Uterus (tissue), 4 donors: ENCODE measurements around the gene STIMATE. TPM values are rescaled to one million over a fixed set of nuclear protein-coding genes. Genes with fewer than 3 reads are reported as not detected.

ENCODE experiments used
- DNase-seq, 2 donors: peaks; one replicate each; pipeline ENCODE4 v3.0.0-alpha.2; 2019 to 2020
- H3K27ac ChIP-seq, 2 donors: fragments of 200-600 bp; sonication (generic); 1 replicate in 1 of 2; 2 replicates in 1 of 2; pipeline ENCODE4 v1.5.1; 2016 to 2018
- H3K27me3 ChIP-seq, 2 donors: fragments of 200-600 bp; sonication (generic); one replicate each; pipeline ENCODE4 v1.5.1; 2018 to 2019; ENCODE audit warnings: control low read depth in 1 of 2
- H3K36me3 ChIP-seq, 2 donors: fragments of 200-600 bp; sonication (generic); one replicate each; pipeline ENCODE4 v1.5.1; 2019; ENCODE audit warnings: control low read depth in 1 of 2
- H3K4me1 ChIP-seq, 2 donors: fragments of 200-600 bp; sonication (generic); one replicate each; pipeline ENCODE4 v1.5.1; 2018 to 2019; ENCODE audit warnings: control low read depth in 1 of 2
- H3K4me3 ChIP-seq, 2 donors: fragments of 200-600 bp; sonication (generic); 1 replicate in 1 of 2; 2 replicates in 1 of 2; pipeline ENCODE4 v1.5.1; 2018 to 2019; ENCODE audit warnings: mild to moderate bottlenecking in 1 of 2
- H3K9me3 ChIP-seq, 2 donors: fragments of 200-600 bp; sonication (generic); one replicate each; pipeline ENCODE4 v1.5.1; 2019; ENCODE audit warnings: control low read depth in 1 of 2
- CTCF ChIP-seq, 4 experiments: fragments of 200-600 bp in 2 of 4; fragments of 450-650 bp in 2 of 4; sonication (generic) in 2 of 4; IDR thresholded peaks; one replicate each; pipeline ENCODE4 v1.5.1; 2016 to 2019; ENCODE audit warnings: antibody characterized with exemption in 4 of 4, mild to moderate bottlenecking in 2 of 4, moderate library complexity in 1 of 4
- POLR2A ChIP-seq, 2 donors: fragments of 450-650 bp; IDR thresholded peaks; one replicate each; pipeline ENCODE4 v1.6.1; 2016; ENCODE audit warnings: antibody characterized with exemption in 2 of 2, mild to moderate bottlenecking in 1 of 2, moderate library complexity in 1 of 2
- intact Hi-C: fragments of 100-400 bp; cut with DNase I; formaldehyde crosslinking; loops from one replicate; pipeline ENCODE4 v1.15.1; 2023; ENCODE audit warnings: low total_unique reads
- total RNA-seq, 4 donors: library from RNA; depleted of rRNA in 3 of 4; stranded (reverse); fragments of >200 nt in 3 of 4; gene quantifications; one replicate each; pipeline versions ENCODE4 v1.1.0 to v1.2.4, GENCODE V29; 2014 to 2023
- donor health status: DM: yes; HTN: yes; CAD: no.

Gene STIMATE
- total RNA-seq, 4 donors from 2014 or later, result 6.7 to 24.1 (median 21.5) TPM

DNA sequence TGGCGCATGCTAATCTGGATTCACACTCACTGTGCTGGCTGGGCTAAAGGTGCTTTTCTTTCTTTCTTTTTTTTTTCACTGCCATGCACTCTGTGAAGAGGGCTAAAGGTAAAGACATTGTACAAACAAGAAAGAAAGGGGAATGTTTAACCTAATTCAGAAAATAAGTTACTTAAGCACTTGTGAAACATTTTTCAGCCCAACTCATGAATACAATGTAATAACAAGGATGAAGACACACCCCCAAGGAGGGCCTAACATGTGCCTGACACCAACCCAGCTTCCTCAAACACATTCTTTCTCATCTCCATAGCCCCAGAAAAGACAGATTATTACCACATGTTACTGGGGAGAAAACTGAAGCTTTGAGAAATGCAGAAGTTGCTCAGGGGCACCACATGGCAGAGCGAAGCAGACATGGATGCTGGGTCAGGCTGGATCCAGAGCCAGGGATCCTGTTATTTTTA lies 5.7 kb downstream of the STIMATE start:
- no peak for DNase-seq
- H3K9me3 ChIP-seq, result no peaks in the 10 kb centered on the region
- H3K36me3 ChIP-seq, result no peaks in the 10 kb centered on the region
- H3K4me3 ChIP-seq, result no peak overlapping the region
- no peaks in the 10 kb centered on the region for H3K27me3 ChIP-seq
- H3K27ac ChIP-seq, result peak overlapping the region in 1 of 2 donors; percentile 65
- intact Hi-C loops, result no loop called here
- TF ChIP-seq CTCF (IDR thresholded peaks at IDR 0.05) (no peak), POLR2A (IDR thresholded peaks at IDR 0.05) (no peak)
- H3K4me1 ChIP-seq, result no peaks in the 10 kb centered on the region

DNA sequence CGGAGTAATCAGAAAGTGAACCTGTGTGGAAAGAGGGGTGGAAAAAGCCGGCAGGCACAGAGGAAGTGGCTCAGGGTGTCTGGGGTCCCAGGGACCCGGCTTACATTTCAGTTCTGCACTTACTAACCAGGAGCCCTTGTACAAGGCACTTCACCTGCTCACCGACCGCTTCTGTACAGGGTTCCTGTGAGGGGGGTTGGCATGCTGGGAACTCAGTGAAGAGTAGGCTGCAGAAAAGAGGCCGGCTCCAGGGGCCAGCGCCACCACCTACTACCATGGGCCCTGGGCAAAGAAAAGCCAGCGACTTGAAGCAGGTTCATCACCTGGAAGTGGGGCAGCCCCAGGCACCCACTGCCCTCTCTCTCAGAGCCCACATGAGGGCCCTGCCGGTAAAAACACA lies 6.2 kb downstream of the STIMATE start:
- no peak for TF ChIP-seq POLR2A (IDR thresholded peaks at IDR 0.05)
- TF ChIP-seq CTCF (IDR thresholded peaks at IDR 0.05), result no peak
- Histone ChIP-seq H3K36me3 (no peaks in the 10 kb centered on the region), H3K9me3 (no peaks in the 10 kb centered on the region), H3K27me3 (no peaks in the 10 kb centered on the region), H3K4me1 (no peaks in the 10 kb centered on the region), H3K27ac (no peak overlapping the region), H3K4me3 (no peak overlapping the region)
- intact Hi-C loops, result no loop called here
- DNase-seq, result no peak

DNA sequence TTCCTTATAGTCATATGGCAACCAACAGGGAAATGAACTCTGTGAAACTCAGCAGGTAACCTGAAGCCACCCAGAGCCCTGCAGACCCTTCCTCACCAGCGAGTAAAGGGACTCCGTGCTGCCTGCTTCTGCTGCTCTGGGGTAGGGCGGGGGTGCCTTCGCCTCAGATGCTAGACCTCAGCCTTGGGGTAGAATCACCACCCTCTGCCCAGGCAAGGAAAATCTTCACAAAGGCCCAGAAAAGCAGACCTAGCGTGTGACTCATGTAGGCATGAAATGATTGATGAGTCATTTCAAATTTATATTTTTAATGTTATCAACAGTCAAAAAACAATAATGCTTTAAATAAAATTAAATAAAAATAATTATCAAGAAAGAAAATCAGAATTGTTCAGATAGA lies 6.6 kb downstream of the STIMATE start:
- TF ChIP-seq POLR2A (IDR thresholded peaks at IDR 0.05), result no peak
- no peak for TF ChIP-seq CTCF (IDR thresholded peaks at IDR 0.05)
- H3K27ac ChIP-seq, result no peak overlapping the region
- intact Hi-C loops, result no loop called here
- H3K4me3 ChIP-seq, result no peak overlapping the region
- no peaks in the 10 kb centered on the region for H3K36me3 ChIP-seq
- no peak for DNase-seq
- H3K9me3 ChIP-seq, result no peaks in the 10 kb centered on the region
- no peaks in the 10 kb centered on the region for H3K4me1 ChIP-seq
- H3K27me3 ChIP-seq, result no peaks in the 10 kb centered on the region

DNA sequence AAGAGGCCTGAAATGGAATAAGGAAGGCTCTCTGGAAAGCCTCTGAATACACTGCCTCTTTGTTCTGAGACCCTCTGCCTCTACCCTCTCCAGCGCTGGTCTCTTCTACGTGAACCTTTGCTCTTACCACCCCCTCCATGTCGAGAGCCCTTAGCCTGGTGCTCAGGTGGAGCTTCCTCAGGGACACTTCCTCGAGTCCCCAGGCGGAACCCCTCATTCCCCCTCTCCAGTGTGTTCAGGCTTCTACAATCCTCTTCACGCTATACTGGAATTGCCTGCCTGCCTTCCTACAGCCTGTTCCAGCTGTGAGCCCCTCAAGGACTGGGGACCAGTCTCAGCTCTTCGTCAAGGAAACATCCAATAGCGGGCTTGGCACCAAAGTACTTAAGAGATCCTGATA lies 7.4 kb downstream of the STIMATE start:
- H3K4me1 ChIP-seq, result no peaks in the 10 kb centered on the region

DNA sequence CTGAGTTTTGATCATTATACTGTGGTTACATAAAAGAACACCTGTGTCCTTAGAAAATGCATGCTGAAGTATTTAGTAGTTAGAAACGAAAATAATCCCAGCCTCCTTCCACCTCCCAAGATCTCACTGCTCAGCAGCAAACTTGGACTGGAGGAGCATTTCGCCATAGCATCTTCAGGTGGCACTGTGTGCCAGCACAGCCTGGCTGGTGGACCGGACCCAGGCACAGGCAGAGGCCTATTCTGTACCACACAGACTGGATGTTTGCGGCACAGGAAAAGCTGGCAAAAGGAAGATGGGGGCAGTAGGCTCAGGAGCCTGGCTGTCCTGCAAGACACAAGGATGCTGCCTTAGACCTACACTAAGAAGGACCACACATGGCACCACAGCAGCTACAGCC lies 10.2 kb downstream of the STIMATE start:
- H3K4me3 ChIP-seq, result no peak overlapping the region
- intact Hi-C loops, result no loop called here
- no peaks in the 10 kb centered on the region for H3K36me3 ChIP-seq
- H3K9me3 ChIP-seq, result no peaks in the 10 kb centered on the region
- no peak overlapping the region for H3K27ac ChIP-seq
- no peak for DNase-seq
- no peaks in the 10 kb centered on the region for H3K27me3 ChIP-seq
- H3K4me1 ChIP-seq, result no peaks in the 10 kb centered on the region
- no peak for TF ChIP-seq CTCF (IDR thresholded peaks at IDR 0.05)
- TF ChIP-seq POLR2A (IDR thresholded peaks at IDR 0.05), result no peak

More for the DNA sequence above, 7.4 kb downstream of the STIMATE start:
- H3K9me3 ChIP-seq, result no peaks in the 10 kb centered on the region
- H3K27ac ChIP-seq, result no peak overlapping the region
- intact Hi-C loops, result no loop called here
- no peaks in the 10 kb centered on the region for H3K36me3 ChIP-seq
- no peak overlapping the region for H3K4me3 ChIP-seq
- no peaks in the 10 kb centered on the region for H3K27me3 ChIP-seq
- TF ChIP-seq POLR2A (IDR thresholded peaks at IDR 0.05) (no peak), CTCF (IDR thresholded peaks at IDR 0.05) (no peak)
- no peak for DNase-seq
